Neural cell (in vitro differentiated cells): ENCODE data around the gene STARD6. TPM values are rescaled to one million over a fixed set of nuclear protein-coding genes. Genes with fewer than 3 reads are reported as not detected.

ENCODE experiments used
- H2AFZ ChIP-seq: fragments of 200-600, 300-800 bp; sonication (generic), shearing (Covaris generic); 2 replicates; pipeline ENCODE4 v1.6.0; 2014; ENCODE audit warnings: low read depth, mild to moderate bottlenecking, antibody characterized with exemption, low read length, moderate library complexity
- H3F3A ChIP-seq: fragments of 200-600 bp; shearing (Covaris generic); 2 replicates; pipeline ENCODE4 v1.6.1; 2016; ENCODE audit warnings: mild to moderate bottlenecking, moderate library complexity, mixed read lengths, antibody characterized with exemption, low read length; ENCODE audit not compliant: insufficient read depth, poor library complexity, severe bottlenecking
- H3K27ac ChIP-seq: fragments of 200-600, 300-800 bp; sonication (generic), shearing (Covaris generic); 2 replicates; pipeline ENCODE4 v1.5.1; 2014; ENCODE audit warnings: mild to moderate bottlenecking, low read length, moderate library complexity
- H3K27me3 ChIP-seq: fragments of 300-800, 200-600 bp; sonication (generic), shearing (Covaris generic); 2 replicates; pipeline ENCODE4 v1.6.0; 2014; ENCODE audit warnings: mild to moderate bottlenecking, low read depth, low read length, moderate library complexity; ENCODE audit not compliant: insufficient read depth
- H3K36me3 ChIP-seq: fragments of 300-800, 200-600 bp; sonication (generic), shearing (Covaris generic); 2 replicates; pipeline ENCODE4 v1.5.1; 2014; ENCODE audit warnings: mild to moderate bottlenecking, antibody characterized with exemption, low read length, moderate library complexity; ENCODE audit not compliant: insufficient read depth
- H3K4me2 ChIP-seq: fragments of 300-800, 200-600 bp; sonication (generic), shearing (Covaris generic); 2 replicates; pipeline ENCODE4 v1.6.0; 2014; ENCODE audit warnings: mild to moderate bottlenecking, low read length
- H3K4me3 ChIP-seq: fragments of 300-800, 200-600 bp; sonication (generic), shearing (Covaris generic); 2 replicates; pipeline ENCODE4 v1.5.1; 2014; ENCODE audit warnings: mild to moderate bottlenecking, low read length, moderate library complexity
- H3K79me2 ChIP-seq: fragments of 200-600 bp; shearing (Covaris generic); replicated peaks from 2 replicates; pipeline ENCODE4 v1.6.0; 2014; ENCODE audit warnings: mild to moderate bottlenecking, low read length, moderate library complexity; ENCODE audit not compliant: insufficient read depth
- H3K9ac ChIP-seq: fragments of 300-800, 200-600 bp; sonication (generic), shearing (Covaris generic); 2 replicates; pipeline ENCODE4 v1.6.1; 2016; ENCODE audit warnings: mild to moderate bottlenecking, low read length, mixed read lengths
- H3K9me2 ChIP-seq: fragments of 200-600 bp; shearing (Covaris generic); 2 replicates; pipeline ENCODE4 v1.6.1; 2016; ENCODE audit warnings: mild to moderate bottlenecking, low read length, mixed read lengths; ENCODE audit not compliant: insufficient read depth
- H3K9me3 ChIP-seq: fragments of 200-600, 300-800 bp; sonication (generic), shearing (Covaris generic); 2 replicates; pipeline ENCODE4 v1.6.1; 2016; ENCODE audit warnings: mild to moderate bottlenecking, mixed run types, low read length, moderate library complexity, mixed read lengths
- H4K20me1 ChIP-seq: fragments of 200-600 bp; shearing (Covaris generic); 2 replicates; pipeline ENCODE4 v1.6.1; 2016; ENCODE audit warnings: mild to moderate bottlenecking, mixed run types; ENCODE audit not compliant: insufficient read depth
- EP300 ChIP-seq: fragments of 450-650 bp; conservative IDR thresholded peaks from 2 replicates; pipeline ENCODE4 v1.6.1; 2014; ENCODE audit warnings: antibody characterized with exemption, mild to moderate bottlenecking, moderate library complexity; ENCODE audit not compliant: poor library complexity, severe bottlenecking
- MXI1 ChIP-seq: fragments of 450-650 bp; conservative IDR thresholded peaks from 2 replicates; pipeline ENCODE4 v1.6.1; 2014; ENCODE audit warnings: antibody characterized with exemption, mild to moderate bottlenecking; ENCODE audit not compliant: poor library complexity, severe bottlenecking
- POLR2AphosphoS5 ChIP-seq: IDR thresholded peaks from 2 replicates; pipeline ENCODE4 v1.6.1; 2012
- SMC3 ChIP-seq: fragments of 450-650 bp; conservative IDR thresholded peaks from 2 replicates; pipeline ENCODE4 v1.6.1; 2014; ENCODE audit warnings: antibody characterized with exemption, mild to moderate bottlenecking, moderate library complexity; ENCODE audit not compliant: poor library complexity
- TAF1 ChIP-seq: IDR thresholded peaks from 2 replicates; pipeline ENCODE4 v1.6.1; 2012; ENCODE audit warnings: low read depth
- polyA plus RNA-seq: library from polyadenylated mRNA; depleted of rRNA; stranded (reverse); fragments of >200 nt; gene quantifications from 2 replicates; pipeline ENCODE4 v1.2.3, GENCODE V29; 2014
- TF ChIP-seq, protein P1 (sequence below): fragments of 450-650 bp; IDR thresholded peaks from 2 replicates; pipeline ENCODE4 v1.5.1; 2014; ENCODE audit warnings: antibody characterized with exemption, mild to moderate bottlenecking, moderate library complexity; ENCODE audit not compliant: poor library complexity, severe bottlenecking
- TF ChIP-seq, protein P2 (sequence below): IDR thresholded peaks from 2 replicates; pipeline ENCODE4 v1.6.1; 2012; ENCODE audit warnings: borderline replicate concordance

The STARD6 gene
- polyA plus RNA-seq, 1 donor from 2014 or later: not detected

DNA sequence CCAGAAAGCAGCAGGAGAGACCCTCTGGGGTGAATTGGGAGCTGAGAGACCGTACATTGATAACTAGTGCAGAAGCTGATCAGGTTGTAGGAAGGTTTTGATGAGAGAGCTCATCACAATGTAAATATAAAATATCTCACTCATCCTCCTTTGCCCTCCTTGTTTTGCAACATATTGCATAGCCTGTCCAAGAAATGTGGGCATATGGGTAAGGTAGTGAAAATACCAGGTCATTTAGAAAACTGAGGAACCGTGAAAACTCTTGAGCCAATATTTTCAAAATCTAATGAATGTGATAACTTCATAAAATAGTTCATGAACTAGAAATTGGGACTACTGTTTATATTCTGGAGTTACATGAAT is 31.5 kb upstream of the STARD6 start:
- TF ChIP-seq, protein P1, sequence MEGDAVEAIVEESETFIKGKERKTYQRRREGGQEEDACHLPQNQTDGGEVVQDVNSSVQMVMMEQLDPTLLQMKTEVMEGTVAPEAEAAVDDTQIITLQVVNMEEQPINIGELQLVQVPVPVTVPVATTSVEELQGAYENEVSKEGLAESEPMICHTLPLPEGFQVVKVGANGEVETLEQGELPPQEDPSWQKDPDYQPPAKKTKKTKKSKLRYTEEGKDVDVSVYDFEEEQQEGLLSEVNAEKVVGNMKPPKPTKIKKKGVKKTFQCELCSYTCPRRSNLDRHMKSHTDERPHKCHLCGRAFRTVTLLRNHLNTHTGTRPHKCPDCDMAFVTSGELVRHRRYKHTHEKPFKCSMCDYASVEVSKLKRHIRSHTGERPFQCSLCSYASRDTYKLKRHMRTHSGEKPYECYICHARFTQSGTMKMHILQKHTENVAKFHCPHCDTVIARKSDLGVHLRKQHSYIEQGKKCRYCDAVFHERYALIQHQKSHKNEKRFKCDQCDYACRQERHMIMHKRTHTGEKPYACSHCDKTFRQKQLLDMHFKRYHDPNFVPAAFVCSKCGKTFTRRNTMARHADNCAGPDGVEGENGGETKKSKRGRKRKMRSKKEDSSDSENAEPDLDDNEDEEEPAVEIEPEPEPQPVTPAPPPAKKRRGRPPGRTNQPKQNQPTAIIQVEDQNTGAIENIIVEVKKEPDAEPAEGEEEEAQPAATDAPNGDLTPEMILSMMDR: no peak
- no peak for TF ChIP-seq EP300
- TF ChIP-seq, protein P2, sequence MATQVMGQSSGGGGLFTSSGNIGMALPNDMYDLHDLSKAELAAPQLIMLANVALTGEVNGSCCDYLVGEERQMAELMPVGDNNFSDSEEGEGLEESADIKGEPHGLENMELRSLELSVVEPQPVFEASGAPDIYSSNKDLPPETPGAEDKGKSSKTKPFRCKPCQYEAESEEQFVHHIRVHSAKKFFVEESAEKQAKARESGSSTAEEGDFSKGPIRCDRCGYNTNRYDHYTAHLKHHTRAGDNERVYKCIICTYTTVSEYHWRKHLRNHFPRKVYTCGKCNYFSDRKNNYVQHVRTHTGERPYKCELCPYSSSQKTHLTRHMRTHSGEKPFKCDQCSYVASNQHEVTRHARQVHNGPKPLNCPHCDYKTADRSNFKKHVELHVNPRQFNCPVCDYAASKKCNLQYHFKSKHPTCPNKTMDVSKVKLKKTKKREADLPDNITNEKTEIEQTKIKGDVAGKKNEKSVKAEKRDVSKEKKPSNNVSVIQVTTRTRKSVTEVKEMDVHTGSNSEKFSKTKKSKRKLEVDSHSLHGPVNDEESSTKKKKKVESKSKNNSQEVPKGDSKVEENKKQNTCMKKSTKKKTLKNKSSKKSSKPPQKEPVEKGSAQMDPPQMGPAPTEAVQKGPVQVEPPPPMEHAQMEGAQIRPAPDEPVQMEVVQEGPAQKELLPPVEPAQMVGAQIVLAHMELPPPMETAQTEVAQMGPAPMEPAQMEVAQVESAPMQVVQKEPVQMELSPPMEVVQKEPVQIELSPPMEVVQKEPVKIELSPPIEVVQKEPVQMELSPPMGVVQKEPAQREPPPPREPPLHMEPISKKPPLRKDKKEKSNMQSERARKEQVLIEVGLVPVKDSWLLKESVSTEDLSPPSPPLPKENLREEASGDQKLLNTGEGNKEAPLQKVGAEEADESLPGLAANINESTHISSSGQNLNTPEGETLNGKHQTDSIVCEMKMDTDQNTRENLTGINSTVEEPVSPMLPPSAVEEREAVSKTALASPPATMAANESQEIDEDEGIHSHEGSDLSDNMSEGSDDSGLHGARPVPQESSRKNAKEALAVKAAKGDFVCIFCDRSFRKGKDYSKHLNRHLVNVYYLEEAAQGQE: no peak
- no peak for TF ChIP-seq POLR2AphosphoS5
- TF ChIP-seq TAF1: no peak
- TF ChIP-seq MXI1: no peak
- TF ChIP-seq SMC3: no peak
- Histone ChIP-seq H3F3A (no peaks in the 10 kb centered on the region), H2AFZ (no peak overlapping the region), H3K4me2 (no peak overlapping the region), H4K20me1 (no peaks in the 10 kb centered on the region), H3K79me2 (no peaks in the 10 kb centered on the region), H3K9me2 (no peaks in the 10 kb centered on the region), H3K9me3 (no peaks in the 10 kb centered on the region), H3K4me3 (no peak overlapping the region), H3K36me3 (no peaks in the 10 kb centered on the region), H3K27ac (no peak overlapping the region), H3K27me3 (no peaks in the 10 kb centered on the region), H3K9ac (no peak overlapping the region)

DNA sequence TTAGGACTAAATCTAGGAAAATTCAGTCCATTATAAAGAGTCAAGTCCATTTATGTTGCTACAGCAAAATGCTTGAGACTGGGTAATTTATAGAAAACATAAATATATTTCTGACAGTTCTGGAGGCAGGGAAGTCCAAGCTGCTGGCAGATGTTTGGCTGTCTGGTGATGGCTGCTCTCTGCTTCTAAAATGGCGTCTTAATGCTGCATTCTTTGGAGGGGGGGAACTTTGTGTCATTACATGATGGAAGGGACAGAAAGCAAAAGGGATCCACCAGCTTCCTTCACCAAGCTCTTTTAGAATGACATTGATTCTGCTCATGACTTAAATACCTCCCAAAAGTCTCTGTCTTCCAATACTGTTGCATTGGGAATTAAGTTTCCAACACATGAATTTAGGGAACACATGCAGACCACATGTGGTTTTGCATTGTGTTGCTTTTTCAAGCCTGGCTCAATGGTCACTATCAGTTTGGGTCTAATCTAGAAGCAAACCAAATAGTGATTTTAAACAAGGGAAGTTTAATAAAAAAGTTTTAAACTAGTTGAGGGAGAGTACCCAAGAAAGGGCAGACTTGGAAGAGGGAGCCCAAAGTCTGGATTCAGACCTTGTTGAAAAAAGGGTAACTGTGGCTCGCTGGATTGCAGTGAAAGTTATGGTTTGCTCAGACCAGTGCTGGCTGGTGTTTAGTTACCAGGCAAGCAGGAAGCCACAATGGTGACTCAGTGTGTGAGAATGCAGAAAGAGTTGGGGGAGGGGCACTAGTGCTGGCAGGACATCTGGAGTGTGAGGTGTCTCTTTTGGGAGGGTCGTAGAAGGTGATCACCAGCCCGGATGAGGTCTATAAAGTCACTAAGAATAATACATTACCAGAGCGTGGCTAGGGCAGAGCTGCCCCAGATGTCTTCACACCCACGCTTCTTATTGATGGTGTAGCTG is 30.8 kb upstream of the STARD6 start:
- Histone ChIP-seq H4K20me1 (no peaks in the 10 kb centered on the region), H2AFZ (no peak overlapping the region), H3K9ac (no peak overlapping the region), H3K27me3 (no peaks in the 10 kb centered on the region), H3K36me3 (no peaks in the 10 kb centered on the region), H3K4me2 (no peak overlapping the region), H3F3A (no peaks in the 10 kb centered on the region), H3K4me3 (no peak overlapping the region), H3K79me2 (no peaks in the 10 kb centered on the region), H3K27ac (no peak overlapping the region), H3K9me2 (no peaks in the 10 kb centered on the region), H3K9me3 (no peaks in the 10 kb centered on the region)
- no peak for TF ChIP-seq TAF1
- TF ChIP-seq, protein P2: no peak
